DMS153 (cell line): ENCODE measurements around the gene TFRC.
"Not testable (repeated sequence)": the region's sequence is repeated elsewhere in the genome, so short reads cannot be mapped to it uniquely, and the experiment has no call there.

Source experiments
- DNase-seq: peaks from one replicate; lab custom pipeline; 2025; lab: John Stamatoyannopoulos, UW

The TFRC gene

DNA sequence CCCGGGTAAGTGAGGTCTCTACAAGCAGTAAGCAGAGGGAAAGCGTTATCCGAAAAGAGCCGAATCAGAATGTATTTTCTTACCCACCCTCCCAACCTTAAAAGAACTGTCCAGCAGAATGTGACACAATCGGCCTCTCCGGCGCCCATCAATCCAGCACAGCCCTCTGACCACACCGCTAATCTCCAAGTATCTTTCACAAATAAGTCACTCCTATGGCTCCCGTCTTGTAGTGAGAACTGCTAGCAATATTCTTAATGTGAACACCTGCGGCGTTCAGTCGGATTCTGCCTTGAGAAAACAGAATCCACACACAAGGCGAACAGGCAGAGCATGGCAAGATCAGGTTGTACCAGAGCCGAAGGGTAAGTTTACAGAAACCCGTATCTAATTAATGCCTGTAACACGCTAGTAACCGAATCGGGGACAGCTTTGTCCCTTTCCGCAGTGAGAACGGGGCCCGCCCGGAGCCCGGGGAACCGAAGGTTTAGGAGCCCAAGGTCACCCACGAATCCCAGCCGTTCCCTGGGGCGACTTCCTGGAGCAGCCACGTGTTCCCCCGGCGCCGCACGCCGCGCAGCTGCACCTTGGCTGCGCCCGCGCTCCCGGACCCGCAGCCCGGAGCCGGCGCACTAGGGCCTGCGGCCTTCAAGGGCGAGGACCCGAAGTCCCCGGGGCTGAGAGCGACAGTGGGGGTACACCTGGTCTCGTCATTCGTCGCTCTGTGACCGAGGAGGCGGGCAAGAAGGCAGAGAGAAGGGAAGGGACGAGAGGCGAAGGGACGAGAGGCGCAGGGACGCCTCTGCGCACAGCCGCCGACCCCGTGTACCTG lies 672 bp downstream of the TFRC start:
- DNase-seq = no peak

DNA sequence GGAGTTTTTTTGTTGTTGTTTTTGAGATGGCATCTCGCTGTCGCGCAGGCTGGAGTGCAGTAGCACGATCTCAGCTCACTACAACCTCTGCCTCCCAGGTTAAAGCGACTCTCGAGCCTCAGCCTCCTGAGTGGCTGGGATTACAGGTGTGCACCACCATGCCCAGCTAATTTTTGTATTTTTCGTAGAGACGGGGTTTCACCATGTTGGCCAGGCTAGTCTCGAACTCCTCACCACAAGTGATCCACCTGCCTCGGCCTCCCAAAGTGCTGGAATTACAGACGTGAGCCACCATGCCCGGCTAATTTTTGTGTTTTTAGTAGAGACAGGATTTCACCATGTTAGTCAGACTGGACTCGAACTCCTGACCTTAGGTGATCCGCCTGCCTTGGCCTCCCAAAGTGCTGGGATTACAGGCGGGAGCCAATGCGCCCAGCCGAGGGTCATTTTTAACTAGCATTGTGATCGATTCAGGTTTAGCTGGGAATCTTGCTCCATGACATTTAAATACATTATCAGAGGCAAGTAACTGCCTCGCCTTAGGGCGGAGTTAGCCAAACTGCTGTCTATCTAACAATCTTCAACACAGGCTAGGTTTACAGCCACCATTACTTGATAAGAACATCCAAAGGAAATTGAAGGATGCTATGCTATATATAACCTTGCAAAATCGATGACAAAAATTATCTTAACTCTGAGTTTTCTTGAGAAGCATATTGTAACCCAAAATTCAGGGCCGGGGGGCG lies 1.6 kb downstream of the TFRC start:
- not testable (repeated sequence) for DNase-seq

DNA sequence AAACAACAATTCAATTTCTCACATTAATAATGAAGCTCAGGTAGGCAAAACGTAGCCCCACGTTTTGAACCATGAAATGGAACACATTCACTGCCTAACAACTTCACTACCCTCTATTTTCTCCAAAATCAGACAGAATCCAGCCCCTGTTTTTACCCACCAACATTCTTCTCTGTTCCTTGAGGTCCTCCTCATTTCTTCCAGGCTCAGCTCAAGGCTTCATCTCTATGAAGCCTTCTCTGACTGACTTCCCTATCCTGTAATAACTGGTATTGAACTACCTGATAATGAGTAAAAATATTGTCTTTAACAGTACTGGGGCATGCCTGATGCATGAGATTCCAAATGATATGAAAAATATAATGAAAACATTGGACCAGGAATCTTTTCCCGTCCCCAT lies 2.2 kb downstream of the TFRC start:
- no peak for DNase-seq

DNA sequence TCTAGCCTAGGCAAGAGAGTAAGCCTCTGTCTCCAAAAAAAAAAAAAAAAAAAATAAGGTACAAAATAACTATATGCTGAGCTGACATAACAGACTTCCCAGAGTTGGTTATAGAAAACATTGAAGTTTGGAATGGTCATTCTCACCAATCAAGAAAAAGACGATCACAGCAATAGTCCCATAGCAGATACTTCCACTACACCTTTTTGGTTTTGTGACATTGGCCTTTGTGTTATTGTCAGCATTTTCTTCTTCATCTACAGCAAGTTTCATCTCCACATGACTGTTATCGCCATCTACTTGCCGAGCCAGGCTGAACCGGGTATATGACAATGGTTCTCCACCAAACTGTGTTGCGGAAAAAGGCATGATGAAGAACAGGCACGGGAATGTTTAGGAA lies 6.9 kb downstream of the TFRC start:
- no peak for DNase-seq

DNA sequence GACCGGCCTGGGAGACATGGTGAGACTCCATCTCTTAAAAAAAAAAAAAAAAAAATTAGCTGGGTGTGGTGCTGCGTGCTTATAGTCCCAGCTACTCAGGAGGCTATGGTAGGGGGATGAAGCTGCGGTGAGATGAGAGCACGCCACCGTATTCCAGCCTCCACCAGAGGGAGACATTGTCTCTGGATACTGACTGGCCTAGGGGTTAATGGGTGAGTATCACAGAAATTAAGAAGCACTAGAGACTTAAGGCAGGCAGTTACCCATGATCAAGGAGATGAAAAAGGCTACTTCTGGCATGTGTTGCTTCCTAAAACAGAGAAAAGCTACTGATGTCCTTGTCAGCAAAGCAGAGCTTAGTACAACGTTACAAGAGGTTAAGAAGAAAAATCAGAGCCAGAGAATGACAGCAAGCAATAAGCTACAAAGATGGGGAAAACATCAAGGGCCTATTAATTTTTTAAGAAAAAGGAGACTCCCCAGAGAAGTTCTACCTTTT lies 8.6 kb downstream of the TFRC start:
- DNase-seq = no peak

DNA sequence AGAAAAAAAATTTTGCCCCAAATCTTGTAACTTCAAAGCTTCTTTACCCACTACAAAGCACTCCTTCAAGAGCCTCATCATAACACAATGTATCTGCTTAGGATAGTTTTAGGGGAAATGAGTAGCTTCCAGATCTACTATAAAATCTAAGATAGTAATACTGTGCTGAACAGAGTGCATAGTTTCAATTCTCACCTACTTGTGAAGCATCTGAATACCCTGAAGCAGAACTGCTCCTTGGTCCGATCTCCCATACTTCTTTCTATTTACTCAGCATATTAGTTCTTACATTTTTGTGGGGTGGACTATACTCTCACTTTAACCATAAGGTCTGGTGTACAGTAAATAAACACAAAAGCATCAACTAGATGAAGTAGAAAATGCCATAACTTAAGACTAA lies 9.6 kb downstream of the TFRC start:
- no peak for DNase-seq

DNA sequence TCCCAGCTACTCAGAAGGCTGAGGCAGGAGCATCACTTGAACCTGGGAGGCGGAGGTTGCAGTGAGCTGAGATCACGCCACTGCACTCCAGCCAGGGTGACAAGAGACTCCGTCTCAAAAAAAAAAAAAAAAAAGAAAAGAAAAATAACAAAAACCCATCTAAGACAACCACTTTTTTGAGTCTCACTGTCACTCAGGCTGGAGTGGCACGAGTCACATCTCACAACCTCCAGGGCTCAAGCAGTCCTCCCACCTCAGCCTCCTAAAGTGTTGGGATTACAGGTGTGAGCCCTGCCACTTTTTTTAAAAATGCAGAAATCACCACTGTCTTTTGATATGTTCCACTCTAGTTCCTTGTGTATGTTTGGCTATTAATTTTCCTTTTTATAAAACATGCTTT lies 13.1 kb downstream of the TFRC start:
- not testable (repeated sequence) for DNase-seq

DNA sequence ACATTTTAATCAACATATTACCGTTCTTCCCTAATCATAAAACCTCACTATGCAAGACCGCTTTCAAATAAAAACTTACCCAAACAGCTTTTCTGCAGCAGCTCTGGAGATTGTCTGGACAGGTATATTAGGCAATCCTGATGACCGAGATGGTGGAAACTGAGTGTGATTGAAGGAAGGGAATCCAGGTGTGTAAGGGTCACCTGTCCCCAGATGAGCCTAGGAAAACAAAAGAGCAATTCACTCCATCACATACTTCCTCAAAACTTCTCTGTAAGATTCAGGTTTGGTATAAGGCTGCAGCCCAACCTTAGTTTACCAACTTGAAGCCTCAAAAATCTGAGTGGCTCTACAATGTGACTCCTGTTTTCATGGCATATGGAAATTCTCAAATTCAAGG lies 14.5 kb downstream of the TFRC start:
- DNase-seq = no peak

DNA sequence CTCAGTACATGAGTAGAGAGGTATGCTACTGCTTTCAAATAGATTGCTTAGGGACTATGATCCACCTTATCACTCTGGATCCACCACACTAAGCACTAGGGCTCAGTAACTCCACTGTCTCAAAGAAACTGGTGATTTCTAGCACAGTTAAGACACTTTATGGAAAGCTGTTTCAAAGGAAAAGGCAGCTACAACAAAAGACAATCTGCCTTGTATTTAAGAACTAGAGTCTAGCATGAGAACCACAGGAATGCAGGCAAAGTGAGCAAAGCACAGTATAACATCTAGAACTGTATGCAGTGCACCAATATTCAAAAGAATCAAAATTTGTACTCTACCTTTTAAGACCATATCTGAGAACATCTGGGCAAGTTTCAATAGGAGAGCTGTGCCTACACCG lies 17.9 kb downstream of the TFRC start:
- DNase-seq = no peak

DNA sequence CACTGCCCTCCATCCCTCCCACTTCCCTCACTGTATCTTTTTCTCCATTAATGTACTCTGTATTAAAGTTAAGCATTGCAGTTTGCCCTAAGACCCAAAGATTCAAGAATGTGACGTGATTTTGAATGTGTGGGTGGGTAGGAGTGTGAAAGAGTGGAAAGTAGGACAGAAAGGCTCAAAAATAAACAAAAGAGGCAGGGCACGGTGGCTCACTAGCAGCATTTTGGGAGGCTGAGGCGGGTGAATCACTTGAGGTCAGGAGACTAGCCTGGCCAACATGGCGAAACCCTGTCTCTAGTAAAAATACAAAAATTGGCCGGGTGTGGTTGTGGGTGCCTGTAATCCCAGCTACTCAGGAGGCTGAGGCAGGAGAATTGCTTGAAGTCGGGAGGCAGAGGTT lies 18.4 kb downstream of the TFRC start:
- no peak for DNase-seq

DNA sequence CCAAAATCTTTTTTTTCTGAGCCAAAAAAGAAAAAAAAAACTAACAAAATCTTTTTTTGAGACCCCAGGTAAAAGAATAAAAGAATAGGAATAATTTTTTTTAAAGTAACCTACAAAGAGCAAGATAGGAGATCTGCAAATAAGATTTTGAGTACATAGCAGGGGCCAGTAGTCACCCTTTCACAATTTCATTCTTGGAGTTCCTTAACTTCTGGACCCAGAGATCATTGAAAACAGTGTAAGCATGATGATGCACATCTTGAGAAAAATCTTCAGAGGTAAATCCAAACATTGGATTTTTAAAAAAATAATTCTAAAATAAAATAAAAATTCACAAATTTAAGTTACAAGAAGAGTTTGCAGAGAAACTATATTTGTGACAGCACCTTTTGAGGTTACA lies 18.8 kb downstream of the TFRC start:
- DNase-seq = no peak

DNA sequence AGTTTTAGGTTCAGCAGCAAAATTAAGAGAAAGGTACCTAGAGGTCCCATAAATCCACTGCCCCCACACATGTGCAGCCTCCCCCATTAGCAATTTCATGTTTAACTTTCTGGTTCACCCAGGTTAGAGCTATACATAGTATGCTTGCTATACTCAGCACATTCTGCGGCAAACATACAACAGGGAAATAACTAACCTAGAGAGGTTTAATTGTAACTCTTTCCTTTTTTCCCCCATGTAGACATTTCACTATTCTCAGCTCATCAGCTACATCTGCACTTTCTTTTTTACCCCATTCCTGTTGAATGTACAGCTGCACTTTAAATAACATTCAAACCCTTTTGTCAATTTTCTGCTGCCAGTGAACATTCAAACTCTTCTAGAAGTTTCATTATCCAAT lies 21.1 kb downstream of the TFRC start:
- no peak for DNase-seq

DNA sequence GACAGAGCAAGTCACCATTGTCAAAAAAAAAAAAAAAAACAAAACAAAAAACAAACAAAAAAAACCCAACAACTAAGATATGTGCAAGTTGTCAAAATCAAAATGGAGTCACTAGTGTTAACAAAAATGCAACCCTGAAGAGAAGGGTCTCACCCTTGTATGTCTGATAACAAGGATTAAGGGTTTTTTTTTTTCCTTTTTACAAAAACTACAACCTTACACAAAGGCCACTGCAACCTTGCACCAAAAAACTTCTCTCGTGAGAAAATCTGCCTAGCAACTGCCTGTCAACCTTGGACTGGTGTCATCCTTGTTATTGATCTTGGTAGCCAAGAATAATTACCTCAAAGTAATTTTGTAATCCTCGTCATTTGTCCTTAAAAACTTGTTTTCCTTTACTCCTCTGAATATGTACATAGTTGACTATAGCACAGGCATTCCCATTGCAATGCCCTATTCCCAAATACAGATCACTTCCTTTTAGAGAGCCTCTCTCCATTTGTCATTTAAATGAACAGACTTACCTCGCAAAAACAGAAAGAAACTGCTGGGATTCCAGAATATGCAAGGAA lies 24.0 kb downstream of the TFRC start:
- DNase-seq = no peak

DNA sequence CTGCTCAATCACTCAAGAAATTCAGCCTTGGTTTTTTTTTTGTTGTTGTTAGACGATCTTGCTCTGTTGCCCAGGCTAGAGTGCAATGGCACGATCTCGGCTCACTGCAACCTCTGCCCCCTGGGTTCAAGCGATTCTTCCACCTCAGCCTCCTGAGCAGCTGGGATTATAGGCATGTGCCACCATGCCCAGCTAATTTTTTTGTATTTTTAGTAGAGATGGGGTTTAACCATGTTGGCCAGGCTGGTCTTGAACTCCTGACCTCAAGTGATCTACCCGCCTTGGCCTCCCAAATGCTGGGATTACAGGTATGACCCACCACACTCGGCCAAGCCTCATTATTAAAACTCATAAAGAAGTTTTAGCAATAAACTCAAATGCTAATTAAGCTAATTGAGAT lies 25.5 kb downstream of the TFRC start:
- DNase-seq = not testable (repeated sequence)

DNA sequence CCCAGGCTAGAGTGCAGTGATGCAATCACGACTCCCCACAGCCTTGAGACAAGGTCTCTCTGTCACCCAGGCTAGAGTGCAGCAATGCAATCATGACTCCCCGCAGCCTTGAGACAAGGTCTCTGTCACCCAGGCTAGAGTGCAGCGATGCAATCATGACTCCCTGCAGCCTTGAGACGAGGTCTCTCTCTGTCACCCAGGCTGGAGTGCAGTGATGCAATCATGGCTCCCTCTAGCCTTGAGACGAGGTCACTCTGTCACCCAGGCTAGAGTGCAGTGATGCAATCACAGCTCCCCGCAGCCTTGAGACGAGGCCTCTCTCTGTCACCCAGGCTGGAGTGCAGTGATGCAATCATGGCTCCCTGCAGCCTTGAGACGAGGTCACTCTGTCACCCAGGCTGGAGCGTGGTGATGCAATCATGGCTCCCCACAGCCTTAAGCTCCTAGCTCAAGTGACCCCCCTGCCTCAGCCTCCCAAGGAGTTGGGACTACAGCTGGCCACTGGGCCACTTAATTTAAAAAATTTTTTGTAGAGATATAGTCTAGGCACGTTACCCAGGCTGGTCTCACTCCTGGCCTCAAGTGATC lies 26.1 kb downstream of the TFRC start:
- DNase-seq = no peak

DNA sequence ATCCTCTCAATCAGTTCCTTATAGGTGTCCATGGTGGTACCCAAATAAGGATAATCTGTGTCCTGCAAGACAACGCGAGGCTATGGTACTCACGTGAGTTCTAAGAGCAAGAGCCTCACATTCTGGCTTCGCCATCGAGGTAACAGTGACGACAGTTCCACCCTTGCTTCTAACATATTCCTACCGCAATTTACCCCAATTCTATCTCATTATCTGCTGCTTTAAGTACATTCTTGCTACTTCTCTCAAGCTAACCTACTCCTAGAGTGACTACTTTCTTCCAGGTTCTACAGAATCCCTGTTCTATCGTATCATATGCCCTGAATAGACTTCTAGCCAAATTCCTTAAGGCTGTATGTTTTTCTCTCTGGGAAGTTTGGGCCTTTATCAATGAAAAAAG lies 26.6 kb downstream of the TFRC start:
- no peak for DNase-seq

DNA sequence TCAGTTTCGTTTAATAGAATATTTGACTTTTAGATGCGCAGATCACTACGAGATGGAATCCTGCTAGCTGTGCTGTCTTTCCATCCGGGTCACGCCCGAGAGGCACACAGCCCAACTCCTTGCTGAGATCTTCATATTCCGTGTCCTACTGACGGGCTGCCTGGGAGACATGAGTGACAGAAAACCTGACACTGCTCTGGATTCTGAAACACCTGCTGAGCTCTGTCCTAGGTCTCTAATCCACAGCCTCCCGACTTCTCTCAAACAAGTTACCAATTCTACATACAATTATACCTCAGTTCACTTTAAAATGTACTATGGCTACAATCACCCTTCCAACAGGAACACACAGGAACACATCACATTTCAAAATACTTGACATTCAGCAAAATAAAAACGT lies 27.2 kb downstream of the TFRC start:
- no peak for DNase-seq

DNA sequence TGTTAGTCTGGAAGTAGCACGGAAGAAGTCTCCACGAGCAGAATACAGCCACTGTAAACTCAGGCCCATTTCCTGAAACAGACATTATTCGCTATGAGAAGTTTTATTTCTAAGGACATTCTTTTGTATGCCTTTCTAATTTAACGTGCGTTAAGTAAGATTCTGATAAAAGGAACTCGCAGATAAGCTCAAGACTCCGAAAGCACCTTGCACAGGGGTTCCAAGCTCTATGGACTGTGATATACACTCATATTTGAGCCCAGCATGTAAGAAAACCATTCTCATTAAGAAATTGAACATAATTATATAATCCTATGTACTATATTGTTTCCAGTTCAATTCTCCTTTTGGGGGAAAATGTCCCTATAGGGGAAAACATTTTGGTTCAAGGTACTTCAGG lies 28.4 kb downstream of the TFRC start:
- DNase-seq = no peak

DNA sequence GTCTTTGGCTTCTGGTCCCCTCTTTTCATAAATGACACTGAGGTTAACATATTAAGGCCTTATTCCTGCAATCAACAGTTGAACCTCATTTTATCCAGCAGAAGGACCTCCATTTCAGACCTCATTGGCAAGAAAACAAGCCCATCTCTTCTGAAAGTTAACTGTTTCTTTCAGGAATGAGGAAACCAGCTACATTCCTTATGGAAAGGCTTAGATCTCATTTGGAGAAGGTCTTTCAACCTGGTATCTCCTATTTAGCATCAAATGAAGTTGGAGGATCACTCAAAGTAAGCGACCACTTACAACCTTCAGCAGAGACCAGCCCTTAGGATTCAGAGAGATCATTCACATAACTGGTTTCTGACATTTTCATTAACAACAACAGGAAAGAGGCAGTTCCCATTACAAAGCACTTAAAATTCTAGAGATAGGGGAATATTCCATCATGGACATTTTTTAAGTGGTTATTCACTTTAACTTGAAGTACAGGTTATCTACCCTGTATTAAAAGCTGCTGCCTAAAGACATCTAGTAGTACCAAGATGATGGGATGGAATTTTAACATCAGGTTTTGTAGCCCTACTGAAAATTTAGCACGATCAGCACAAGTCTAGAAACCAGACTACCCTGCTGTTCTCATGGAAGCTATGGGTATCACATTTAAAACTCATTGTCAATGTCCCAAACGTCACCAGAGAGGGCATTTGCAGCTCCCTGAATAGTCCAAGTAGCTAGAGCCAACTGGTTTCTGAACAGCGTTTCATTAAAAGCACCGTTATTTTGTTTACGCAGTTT lies 30.4 kb downstream of the TFRC start:
- DNase-seq = no peak

DNA sequence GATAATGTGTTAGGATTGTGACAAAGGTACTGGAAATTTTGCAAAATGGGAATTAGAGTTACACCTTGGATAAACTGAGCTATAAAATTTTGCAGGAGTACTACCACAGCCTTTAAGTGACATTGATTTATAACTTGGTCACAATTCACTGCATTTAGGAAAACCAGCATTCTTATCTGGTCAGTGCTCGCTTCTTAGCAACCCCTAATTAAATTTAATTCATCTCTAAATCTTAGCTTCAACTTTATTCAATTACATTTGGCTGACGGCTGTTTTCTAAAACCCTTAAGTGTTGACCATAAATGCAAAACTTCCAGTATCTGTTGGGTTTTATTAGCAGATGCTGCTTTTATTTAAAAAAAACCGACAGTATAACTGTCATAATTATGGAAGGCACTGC lies 31.3 kb downstream of the TFRC start:
- no peak for DNase-seq

DNA sequence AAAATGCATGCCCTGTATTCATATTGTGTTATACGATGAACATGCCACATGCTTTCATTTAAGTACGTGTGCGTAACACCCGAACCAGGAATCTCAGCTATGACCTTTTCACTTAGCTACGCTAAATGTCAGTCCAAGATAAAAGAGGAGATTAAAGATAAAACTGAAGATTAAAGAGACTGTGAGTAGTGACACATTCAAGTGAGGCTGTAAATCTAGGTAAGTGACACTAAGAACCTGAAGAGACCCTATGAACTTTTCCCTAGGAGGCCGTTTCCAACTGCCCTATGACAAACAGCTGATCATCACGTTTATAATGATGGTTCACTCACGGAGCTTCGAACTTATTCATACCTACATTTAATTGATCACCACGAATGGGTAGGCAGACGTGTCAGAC lies 32.2 kb downstream of the TFRC start:
- DNase-seq = no peak
